Stimulated activated CD4-positive, alpha-beta T cell treated with anti-CD3 and anti-CD28 coated beads, Interleukin-1b, Interleukin-23, amount 100 ng/mL, for 1 hour (primary cell): ENCODE measurements around the gene CPT1B.
"Not testable (repeated sequence)": the region's sequence is repeated elsewhere in the genome, so short reads cannot be mapped to it uniquely, and the experiment has no call there.

Experiments used
- DNase-seq, 2 donors: peaks; one replicate each; pipeline ENCODE4 v3.0.0-alpha.2; 2020; ENCODE audit warnings: low read depth in 2 of 2

CPT1B gene

DNA sequence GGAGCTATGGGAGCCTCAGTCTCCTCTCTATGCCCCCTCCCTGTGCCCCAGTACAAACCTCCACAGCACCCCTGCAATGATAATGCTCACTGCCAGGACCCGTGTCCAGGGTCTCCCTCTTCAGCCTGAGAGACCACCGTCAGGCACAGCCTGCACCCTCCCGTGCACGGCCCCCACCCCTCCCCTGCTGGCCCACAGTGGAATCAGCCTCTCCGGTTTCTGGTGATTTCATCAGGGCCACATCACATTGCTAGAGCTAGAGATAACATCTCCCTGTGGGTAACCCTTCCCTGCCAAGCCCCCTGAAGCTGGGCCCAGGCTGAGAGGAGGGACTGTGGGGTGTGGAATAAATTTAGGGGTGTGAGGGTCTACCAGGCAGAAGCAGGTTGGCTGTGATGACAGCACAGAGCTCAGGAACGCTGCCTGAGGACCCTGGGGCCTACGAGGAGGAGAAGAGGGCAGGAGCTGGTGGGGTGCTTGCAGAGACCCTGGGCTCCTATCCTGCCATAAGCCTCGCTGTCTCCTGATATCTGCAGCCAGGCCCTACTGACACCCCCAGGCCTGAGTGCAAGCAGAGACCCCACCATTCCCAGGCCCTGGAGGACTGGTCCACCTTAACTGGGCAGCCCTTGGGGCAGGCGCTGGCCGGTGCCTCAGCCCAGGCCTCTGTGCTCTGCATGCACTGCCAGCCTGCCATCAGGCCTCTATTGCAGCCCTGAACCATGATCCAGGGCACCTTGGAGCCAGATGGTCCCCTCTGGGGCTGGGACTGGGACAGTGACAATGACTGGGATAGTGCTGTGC lies 32.5 kb downstream of the CPT1B start, which contains the start of gene KLHDC7B:
Gene KLHDC7B (plus strand): TSS at position 378 of the 804 bp plus-strand sequence. CDS start 345 bp downstream, at position 723.
- DNase-seq: no peak

DNA sequence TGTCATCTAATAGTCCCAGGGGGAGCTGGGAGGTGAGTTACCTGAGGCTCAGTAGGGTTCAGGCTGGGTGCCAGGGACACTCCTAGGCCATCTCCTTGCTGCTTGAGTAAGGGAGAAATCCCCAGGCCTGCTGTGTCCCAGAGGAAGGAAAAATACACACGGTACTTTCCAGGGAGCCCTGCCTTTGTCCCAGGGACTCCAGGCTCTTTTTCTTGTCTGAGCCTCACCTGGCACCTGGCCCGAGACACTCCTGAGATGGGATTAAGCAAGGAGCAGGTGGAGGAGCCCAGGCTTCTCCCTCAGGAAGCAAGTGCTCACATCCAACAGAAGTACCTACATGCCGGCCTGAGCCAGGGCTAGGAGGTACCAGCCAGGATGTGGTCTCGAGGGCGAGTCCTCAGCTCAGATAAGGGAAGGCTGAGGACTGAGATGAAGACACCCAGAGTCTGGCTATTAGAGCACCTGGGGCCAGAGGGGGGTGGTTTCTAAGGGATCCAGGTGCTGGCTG lies 33.4 kb downstream of the CPT1B start:
- DNase-seq: no peak

DNA sequence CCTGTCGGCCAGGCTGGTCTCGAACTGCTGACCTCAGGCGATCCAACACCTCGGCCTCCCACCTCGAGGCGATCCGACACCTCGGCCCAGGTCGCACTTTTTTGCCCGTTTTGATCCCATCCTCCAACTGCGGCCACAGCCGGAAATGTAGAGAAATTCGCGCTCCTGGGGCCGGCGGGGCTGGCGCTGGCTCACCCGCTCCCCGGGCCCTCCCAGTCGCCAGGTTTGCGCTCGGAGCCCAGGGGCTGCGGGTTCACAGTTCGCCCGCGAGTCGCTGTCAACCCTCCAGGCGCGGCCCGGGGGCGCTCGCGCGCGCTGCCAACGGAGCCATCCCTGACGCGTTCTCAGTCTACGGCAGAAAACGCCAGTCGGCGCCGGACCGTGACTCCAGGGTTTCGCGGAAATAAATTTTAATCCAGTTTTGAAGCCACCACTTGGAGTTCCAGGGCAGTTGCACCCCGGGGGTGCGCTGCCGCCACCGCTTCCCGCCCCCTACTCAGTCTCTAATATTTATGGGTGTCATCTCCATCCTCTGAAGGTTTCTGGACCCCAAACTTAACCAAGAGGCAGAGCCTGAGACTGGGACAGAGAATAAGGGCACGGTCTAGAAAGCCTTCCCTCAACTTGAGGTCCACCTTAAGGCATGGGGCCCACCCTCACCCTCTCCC lies 34.0 kb downstream of the CPT1B start:
- DNase-seq: peak; percentile 60 to 63

DNA sequence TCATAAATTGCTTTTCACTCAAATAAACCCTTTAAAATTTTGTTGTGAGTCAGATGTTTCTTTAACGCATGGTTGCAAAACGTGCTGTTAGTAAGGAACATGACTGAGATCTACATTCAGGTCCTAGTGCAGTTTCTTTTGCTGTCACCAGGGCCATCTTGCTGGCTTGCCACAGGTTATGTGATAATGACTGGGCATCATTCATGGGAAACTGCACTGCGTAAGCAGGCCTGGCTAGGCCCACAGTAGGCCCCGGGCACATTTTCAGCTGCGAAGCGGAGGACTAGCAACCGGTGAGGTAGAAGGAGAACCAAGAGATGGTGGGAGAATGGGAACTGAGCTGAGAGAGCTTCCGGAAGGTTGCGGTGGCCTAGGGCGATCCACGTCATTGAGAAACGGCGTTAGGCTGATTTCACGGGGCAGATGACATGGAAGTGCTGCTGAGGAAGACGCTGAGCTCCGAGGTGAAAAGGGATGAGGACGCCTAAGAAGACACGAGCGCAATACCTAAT lies 35.8 kb downstream of the CPT1B start:
- no peak for DNase-seq

DNA sequence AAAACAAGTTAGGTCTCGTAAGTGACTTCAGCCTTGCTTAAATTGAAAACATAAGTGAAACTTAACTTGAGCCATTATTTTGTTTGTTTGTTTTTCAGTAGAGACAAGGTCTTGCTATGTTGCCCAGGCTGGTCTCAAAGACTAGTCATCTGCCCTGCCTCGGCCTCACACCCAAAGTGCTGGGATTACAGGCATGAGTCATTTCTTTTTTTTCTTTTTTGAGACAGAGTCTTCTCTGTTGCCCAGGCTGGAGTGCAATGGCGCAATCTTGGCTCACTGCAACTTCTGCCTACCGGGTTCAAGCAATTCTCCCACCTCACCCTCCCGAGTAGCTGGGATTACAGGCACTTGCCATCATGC lies 36.6 kb downstream of the CPT1B start:
- DNase-seq: not testable (repeated sequence)

DNA sequence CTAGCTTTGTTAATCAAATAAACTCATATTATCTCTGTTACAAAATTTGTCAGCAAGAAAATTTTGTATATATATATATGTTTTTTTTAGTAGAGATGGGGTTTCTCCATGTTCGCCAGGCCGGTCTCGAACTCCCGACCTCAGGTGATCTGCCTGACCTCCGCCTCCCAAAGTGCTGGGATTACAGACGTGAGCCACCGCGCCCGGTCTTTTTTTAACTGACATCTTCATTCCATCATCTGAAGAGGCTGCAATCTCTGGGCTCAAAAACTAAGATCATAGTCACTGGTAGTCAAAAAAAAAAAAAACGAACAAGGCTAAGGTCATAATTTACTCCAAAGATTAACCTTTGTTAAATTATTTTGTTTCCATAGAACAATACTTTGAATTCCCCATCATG lies 37.8 kb downstream of the CPT1B start:
- no peak for DNase-seq

DNA sequence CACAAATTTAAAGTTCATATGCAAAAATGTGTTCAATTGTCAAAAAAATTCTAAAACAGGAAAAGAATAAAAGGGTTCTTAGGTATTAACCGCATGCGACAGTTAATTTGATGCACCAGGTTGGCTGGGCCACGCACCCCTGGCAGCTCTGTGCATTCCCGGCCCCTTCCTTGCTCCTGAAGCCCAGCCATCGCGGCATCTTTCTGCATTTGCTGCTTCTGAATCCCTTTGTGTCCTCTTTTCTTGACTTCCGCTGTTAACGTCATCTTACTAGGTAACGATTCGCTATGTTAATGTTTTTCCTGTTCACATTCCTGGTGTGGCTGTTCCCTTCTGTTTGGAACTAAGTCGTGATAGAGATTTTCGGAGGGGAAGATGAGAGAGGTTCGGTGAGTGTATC lies 40.5 kb downstream of the CPT1B start:
- DNase-seq: no peak

DNA sequence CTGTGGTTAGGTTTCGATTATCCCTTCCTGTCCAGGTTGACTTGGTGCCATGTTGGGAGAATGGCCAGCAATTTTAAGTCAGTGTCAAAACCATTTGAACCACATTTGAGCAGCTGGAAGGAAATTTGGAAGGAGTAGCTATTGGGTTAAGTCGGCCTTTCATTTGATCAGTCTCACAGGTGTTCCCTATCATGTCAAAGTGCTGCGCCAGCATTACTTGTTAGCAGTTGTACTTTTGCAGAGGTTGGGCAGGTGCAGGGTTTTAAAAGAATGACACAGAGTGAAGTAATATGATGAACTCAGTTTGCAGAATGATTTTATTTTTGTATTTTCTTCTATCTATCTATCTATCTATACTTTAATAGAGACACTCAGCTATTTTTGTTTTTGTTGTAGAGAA lies 42.0 kb downstream of the CPT1B start:
- DNase-seq: no peak

DNA sequence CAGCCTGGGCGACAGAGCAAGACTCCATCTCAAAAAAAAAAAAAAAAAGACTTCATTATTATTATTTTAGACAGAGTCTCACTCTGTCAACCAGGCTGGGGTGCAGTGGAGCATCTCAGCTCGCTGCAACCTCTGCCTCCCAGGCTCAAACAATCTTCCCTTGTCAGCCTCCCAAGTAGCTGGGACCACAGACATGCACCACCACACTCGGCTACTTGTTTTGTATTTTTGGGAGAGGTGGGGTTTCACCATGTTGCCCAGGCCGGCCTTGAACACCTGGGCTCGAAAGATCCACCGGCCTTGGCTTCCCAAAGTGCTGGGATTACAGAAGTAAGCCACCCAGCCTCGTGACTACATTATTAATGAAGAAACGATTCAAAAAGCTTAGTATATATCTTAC lies 43.1 kb downstream of the CPT1B start:
- DNase-seq: no peak

DNA sequence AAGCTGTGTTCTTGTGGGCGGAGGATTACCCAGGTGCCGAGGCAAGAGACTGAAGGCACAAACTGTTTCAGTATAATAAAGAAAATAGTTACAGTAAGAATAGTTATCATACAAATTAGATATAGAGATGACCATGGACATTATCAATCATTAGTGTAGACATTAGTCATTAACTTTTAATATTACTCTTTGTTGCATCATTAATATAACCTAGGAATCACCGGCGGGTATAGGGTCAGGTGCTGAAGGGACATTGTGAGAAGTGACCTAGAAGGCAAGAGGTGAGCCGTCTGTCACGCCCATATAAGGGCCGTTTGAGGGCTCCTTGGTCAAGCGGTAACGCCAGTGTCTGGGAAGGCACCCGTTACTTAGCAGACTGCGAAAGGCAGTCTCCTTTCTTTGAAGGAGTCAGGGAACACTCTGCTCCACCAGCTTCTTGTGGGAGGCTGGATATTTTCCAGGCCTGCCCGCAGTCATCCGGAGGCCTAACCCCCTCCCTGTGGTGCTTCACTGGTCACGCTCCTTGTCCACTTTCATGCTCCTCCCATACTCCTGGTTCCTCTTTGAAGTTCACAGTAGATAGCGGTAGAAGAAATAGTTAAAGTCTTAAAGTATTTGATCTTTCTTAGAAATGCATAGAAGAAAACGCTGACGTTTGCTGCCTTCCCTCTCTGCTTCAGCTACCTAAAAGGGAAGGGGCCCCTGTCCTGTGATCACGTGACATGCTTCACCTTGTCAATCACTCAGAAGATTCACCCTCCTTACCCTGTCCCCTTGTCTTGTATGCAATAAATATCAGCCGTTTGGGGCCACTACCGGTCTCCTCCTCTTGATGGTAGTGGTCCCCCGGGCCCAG lies 44.1 kb downstream of the CPT1B start:
- not testable (repeated sequence) for DNase-seq

DNA sequence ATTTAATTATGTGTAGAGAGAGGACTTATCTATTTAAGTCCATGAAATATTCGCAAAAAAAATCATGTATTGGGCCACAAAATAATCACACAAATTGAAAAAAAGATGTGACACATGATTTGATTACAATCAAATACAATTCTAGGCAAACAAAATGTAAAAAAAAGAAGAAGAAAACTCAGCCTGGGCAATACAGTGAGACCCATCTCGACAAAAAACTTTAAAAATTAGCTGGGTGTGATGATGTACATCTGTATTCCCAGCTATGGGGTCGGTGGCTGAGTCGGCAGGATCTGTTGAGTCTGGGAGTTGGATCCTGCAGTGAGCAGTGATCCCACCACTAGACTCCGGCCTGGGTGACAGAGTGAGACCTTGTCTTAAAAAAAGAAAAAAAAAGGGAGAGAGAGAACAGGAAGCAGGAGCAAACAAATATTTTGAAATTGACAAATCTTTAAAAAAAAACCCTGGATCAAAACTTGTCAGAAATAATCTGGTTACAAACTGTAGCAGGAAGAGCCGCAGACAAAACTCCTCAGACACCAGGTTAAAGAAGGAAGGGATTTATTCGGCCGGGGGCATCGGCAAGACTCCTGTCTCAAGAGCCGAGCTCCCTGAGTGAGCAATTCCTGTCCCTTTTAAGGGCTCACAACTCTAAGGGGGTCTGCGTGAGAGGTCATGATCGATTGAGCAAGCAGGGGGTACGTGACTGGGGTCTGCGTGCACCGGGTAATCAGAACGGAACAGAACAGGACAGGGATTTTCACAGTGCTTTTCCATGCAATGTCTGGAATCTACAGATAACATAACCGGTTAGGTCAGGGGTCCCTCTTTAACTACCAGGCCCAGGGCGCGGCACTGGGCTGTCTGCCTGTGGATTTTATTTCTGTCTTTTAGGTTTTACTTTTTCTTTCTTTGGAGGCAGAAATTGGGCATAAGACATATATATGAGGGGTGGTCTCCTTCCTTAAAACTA lies 45.1 kb downstream of the CPT1B start:
- DNase-seq: no peak

DNA sequence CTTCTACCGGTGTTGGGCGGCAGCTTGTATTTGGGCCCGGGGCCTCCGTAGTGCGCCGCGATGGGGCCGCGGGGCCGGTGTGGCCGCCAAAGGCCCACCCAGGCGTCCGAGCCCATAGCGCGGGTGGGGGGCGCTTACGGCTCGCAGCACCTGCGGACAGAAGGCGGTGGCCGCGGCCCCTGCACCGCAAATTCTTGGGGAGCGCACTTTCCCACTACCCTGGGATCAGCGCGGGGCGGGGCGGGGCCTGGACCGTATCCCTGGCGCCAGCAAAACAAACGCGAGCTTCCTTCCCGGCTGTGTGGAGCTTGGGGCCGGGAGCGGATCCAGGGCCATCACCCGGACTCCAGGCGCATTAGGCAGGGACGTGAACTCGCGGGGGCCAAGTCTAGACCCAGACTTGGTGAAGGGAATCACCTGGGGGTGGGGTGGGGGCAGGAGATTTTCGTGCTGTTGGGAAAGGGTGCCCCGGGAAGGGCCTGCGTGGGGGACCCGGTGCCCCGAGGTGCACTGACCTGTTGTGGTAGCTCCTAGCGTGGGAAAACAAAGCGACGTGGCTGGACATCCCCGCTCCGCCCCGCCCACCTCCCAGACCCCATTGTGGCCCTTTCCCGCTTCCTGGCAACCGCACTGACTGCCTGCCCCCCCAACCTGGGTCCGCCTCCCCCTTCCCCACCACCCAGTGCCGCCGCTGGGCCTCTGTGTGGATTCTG lies 46.1 kb downstream of the CPT1B start:
- no peak for DNase-seq

DNA sequence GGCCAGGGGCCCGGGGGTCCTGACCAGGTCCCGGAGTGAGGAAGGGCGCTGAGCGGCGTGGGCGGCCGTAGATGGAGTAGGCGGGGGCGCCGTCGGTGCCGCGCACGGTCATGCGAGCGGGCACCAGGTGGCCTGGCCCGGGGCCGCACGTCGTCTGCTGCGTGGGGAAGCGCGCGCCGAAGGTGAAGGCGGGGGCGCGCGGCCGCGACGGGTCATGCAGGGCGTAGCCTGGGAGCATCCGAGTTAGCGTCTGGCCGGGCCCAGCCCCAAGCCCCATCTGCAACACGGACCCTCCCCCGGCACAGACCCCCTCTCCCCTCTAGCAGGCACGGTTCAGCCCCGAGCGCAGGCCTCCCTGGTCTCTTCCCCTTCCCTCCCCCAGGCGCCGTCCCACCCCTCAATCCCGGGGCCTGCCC lies 46.7 kb downstream of the CPT1B start:
- DNase-seq: peak in 1 of 2 donors; percentile 47

DNA sequence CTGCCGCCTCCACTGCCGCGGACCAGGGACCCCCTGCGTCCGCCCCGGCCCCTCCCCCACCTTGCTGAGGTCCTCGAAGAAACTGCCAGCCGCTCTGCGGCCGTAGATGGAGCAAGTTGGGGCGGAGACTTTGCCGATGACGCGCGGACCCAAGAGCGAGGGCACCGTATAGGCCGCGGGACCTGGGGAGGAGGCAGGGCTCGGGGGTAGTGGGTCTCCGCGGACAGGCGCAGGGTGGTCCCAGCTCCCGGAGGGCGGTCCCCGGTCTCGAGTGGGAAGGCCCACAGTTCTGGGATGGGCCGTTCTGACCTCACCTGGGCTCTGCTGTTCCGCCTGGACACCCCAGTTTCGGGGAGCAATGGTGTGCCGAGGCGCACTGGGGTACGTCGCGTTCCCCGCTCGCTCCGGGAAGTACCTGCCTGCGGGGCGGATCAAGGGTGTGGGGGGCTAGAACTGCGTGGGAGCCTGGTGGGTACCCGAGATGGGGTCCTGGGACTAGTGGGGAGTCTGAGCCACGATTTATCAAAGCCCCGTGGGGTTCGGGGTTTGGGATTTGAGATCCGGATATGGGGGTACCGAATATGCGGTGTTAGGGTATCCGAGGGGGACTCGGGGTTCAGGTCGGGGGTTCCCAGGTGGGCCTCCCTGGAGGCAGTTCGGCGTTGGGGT lies 47.2 kb downstream of the CPT1B start:
- peak; percentile 56 to 59 for DNase-seq

DNA sequence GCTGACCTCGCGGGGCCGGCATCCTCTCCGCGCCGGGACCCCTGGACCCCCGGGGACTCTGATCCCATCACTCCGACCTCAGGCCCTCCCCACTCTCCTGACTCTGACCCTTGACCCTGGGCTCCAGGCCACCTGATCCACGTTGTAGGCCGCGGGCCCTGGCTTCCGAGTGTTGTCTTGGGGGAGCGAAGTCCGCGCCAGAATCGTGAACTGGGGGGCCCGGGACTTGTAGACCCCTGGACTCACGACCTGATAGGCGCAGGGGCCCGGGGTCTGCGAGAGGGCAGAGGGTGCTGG lies 47.7 kb downstream of the CPT1B start:
- no peak for DNase-seq

DNA sequence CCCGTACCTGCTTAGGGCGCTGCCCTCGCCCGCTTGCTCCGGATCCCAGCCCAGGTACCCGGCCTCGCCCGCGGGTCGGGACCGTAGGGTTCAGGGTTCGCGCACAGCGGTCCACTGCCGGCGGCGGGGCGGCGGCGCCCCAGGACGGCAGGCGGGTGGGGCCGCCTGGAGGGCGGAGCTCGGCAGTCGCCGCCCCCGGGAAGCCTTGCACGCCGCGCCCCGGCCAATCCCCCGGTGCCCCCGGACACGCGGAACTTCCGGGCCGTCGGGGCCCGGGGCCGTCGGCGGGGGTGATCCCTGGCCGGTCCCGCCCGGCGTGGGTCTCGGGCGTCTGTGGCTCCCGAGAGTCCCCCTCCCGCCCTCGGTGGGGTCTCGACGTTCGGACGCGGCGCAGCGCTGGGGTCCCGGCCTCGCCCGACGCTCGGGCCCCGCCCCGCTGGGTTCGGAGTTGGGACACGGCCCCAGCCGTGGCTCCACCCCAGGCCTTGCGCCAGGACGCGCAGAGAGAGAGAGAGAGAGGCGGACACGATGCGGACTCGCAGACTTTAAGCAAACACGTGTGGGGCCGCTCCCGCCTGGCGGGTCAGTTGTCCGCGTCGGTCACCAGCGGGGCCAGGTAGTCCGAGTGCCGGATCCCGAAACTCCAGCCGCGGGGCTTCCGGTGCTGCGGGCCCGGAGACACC lies 48.2 kb downstream of the CPT1B start, which contains the start of gene TYMP:
Gene TYMP (minus strand): TSS at position 116 of the 683 bp plus-strand sequence. CDS start 303 bp downstream, outside the sequence.
- no peak for DNase-seq

DNA sequence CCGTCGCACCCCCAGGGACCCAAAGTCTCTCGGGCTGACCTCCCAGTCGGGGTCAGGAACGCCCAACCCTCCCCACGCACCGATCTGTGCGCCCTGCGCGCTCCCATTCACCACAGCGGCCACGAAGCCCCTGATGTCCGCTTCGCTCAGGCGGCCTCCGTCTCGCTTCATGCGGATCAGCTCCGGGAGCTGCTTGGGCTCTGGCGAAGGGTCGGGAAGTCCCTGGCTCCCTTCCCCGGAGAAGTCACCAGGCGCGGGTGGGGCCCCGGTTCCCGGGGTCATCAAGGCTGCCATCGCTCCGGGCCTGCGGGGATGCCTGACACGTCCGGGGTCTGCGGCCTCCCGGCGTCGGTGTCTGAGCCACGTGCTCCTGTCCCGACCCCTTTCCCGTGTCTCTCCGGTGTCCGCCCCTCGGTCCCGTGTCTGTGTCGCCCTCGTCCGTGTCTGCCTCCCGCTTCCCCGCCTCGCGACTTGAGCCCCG lies 48.8 kb downstream of the CPT1B start:
- no peak for DNase-seq

DNA sequence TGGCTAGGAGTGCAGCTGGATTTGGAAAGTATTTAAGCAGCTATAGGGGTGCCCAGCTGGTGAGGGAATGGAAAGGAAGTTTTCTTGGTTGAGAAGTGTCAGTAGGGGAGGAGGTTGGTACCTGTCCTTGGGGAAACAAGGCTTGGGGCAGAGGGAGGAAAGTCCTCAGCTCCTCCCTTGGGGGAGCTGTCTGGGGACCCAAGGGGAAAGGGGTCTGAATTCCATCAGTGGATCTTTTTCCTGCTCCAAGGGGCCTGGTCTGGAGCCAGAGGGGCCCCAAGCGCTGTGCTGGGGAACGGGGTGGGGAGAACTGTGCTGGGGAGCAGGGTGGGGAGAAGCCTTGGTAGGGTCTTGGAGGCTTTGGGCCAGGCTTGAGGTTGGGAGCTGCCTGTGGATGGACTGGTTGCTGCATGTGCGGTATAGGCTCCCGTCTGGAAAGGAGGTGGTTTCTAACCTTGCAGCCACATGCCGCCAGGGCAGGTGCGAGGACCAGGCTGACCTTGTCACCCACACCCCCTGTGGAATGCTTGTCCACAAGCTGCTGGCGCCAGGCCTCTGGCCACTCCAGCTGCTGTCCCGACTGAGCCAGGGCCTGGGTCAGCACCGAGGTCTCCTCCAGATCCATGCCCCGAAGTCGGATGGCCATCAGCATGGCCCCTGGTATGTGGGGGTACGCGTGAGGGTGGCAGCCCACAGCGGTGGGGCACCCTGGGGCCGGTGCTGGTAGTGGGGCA lies 49.4 kb downstream of the CPT1B start:
- no peak for DNase-seq
